WTC11 (cell line): ENCODE data around the gene IPO9. TPM values are rescaled to one million over a fixed set of nuclear protein-coding genes. Genes with fewer than 3 reads are reported as not detected.

ENCODE experiments used
- ATAC-seq: fragments of 200-7000 bp; cut with Tn5 transposase; 2 replicates; pipeline ENCODE4 v1.10.0; 2021; ENCODE audit warnings: mild to moderate bottlenecking, moderate library complexity
- CTCF ChIA-PET: fragments of 300-600 bp; sonication (Branson Sonifier 250); formaldehyde crosslinking; loops from one replicate; lab custom pipeline; 2021; ENCODE audit warnings: antibody characterized with exemption; lab: Charles Lee
- POLR2A ChIA-PET: fragments of 350-600 bp; sonication (Branson Sonifier 250); formaldehyde crosslinking; loops from one replicate; lab custom pipeline; 2021; ENCODE audit warnings: antibody characterized with exemption; lab: Charles Lee
- DNase-seq: peaks from one replicate; pipeline ENCODE4 v3.0.0; 2021; ENCODE audit warnings: low spot score
- H3K27ac Mint-ChIP-seq: 2 replicates; pipeline ENCODE4 v1.8.0; 2021; ENCODE audit warnings: mixed read lengths
- H3K27me3 Mint-ChIP-seq: 2 replicates; pipeline ENCODE4 v1.8.0; 2021; ENCODE audit warnings: low read depth, mild to moderate bottlenecking, moderate library complexity, mixed read lengths
- H3K36me3 Mint-ChIP-seq: 2 replicates; pipeline ENCODE4 v1.8.0; 2021; ENCODE audit warnings: mixed read lengths
- H3K4me1 Mint-ChIP-seq: 2 replicates; pipeline ENCODE4 v1.8.0; 2022; ENCODE audit warnings: mixed read lengths
- H3K4me3 Mint-ChIP-seq: 2 replicates; pipeline ENCODE4 v1.8.0; 2021; ENCODE audit warnings: mild to moderate bottlenecking, moderate library complexity, mixed read lengths
- H3K9me3 Mint-ChIP-seq: 2 replicates; pipeline ENCODE4 v1.8.0; 2021; ENCODE audit warnings: mixed read lengths
- ATF1 ChIP-seq: sonication (generic); formaldehyde crosslinking; IDR thresholded peaks from 2 replicates; pipeline ENCODE4 v1.8.1; 2023; ENCODE audit warnings: mild to moderate bottlenecking, moderate library complexity, missing genetic modification reagents
- CREM ChIP-seq: sonication (generic); formaldehyde crosslinking; IDR thresholded peaks from 2 replicates; pipeline ENCODE4 v1.8.1; 2022; ENCODE audit warnings: mild to moderate bottlenecking, missing genetic modification reagents, moderate library complexity
- E2F1 ChIP-seq: sonication (generic); formaldehyde crosslinking; IDR thresholded peaks from 2 replicates; pipeline ENCODE4 v1.8.0; 2022; ENCODE audit warnings: mild to moderate bottlenecking, missing genetic modification reagents
- ELF4 ChIP-seq: sonication (generic); formaldehyde crosslinking; IDR thresholded peaks from 2 replicates; pipeline ENCODE4 v1.8.1; 2022; ENCODE audit warnings: low read depth, mild to moderate bottlenecking, moderate library complexity, missing genetic modification reagents
- ETV6 ChIP-seq: sonication (generic); formaldehyde crosslinking; IDR thresholded peaks from 2 replicates; pipeline ENCODE4 v1.8.1; 2022; ENCODE audit warnings: mild to moderate bottlenecking, missing genetic modification reagents
- IRF1 ChIP-seq: sonication (generic); formaldehyde crosslinking; IDR thresholded peaks from 2 replicates; pipeline ENCODE4 v1.8.0; 2023; ENCODE audit warnings: missing genetic modification reagents
- OVOL2 ChIP-seq: fragments of 250-450 bp; sonication (Bioruptor Pico); IDR thresholded peaks from 2 replicates; pipeline ENCODE4 v1.9.0; 2021; ENCODE audit warnings: mild to moderate bottlenecking, borderline replicate concordance
- ZBTB21 ChIP-seq: sonication (generic); formaldehyde crosslinking; IDR thresholded peaks from 2 replicates; pipeline ENCODE4 v1.8.1; 2023; ENCODE audit warnings: mild to moderate bottlenecking, missing genetic modification reagents, borderline replicate concordance
- ZMAT4 ChIP-seq: fragments of 250-450 bp; sonication (Bioruptor Pico); IDR thresholded peaks from 2 replicates; pipeline ENCODE4 v1.9.0; 2021; ENCODE audit warnings: mild to moderate bottlenecking
- ZNF281 ChIP-seq: sonication (generic); formaldehyde crosslinking; IDR thresholded peaks from 2 replicates; pipeline ENCODE4 v1.8.0; 2023; ENCODE audit warnings: mild to moderate bottlenecking, missing genetic modification reagents
- ZNF317 ChIP-seq: sonication (generic); formaldehyde crosslinking; IDR thresholded peaks from 2 replicates; pipeline ENCODE4 v1.8.1; 2023; ENCODE audit warnings: low read depth, mild to moderate bottlenecking, moderate library complexity, missing genetic modification reagents, borderline replicate concordance
- ZNF425 ChIP-seq: fragments of 250-450 bp; sonication (Bioruptor Pico); conservative IDR thresholded peaks from 2 replicates; pipeline ENCODE4 v1.9.0; 2021; ENCODE audit warnings: mild to moderate bottlenecking
- total RNA-seq: library from RNA; stranded (reverse); gene quantifications from 3 replicates; pipeline ENCODE4 v1.2.3, GENCODE V29; 2021

The IPO9 gene
- total RNA-seq, 1 experiment from 2014 or later: 97.2 TPM

- no peak for TF ChIP-seq ZNF281 (CRISPR knock-in tag)
Measured at GRCh38 chr1:201903135-201903534, 74.2 kb downstream of the IPO9 start (continued).

- no peak overlapping the region for H3K4me3 Mint-ChIP-seq
- ChIA-PET CTCF (interaction anchor here (0.5 to 1.6 kb wide), 4 partner anchors 9 to 193 kb away, joined by 3 to 13 read pairs (median 3); partner anchors contain the start of gene ELF3), POLR2A (interaction anchor here (0.6 to 1.1 kb wide), 2 partner anchors 9 to 37 kb away, joined by 3 to 4 read pairs; no protein-coding TSS in a partner anchor)
- no peaks in the 10 kb centered on the region for H3K36me3 Mint-ChIP-seq
- H3K9me3 Mint-ChIP-seq: no peaks in the 10 kb centered on the region
- DNase-seq (no peak), ATAC-seq (peak; percentile 80)
- H3K27me3 Mint-ChIP-seq: no peaks in the 10 kb centered on the region; the same call in 1 of the 2 replicates
- H3K4me1 Mint-ChIP-seq: no peaks in the 10 kb centered on the region
- H3K27ac Mint-ChIP-seq: 0 out of 2 replicates have a peak overlapping the region, but pooled peaks have one; percentile 48
- TF ChIP-seq ELF4: no peak
- no peak for TF ChIP-seq ZNF425 (CRISPR knock-in tag)
- no peak for TF ChIP-seq IRF1 (CRISPR knock-in tag)
- TF ChIP-seq ZBTB21 (CRISPR knock-in tag): no peak
- TF ChIP-seq OVOL2: no peak
- TF ChIP-seq CREM (CRISPR knock-in tag): no peak
- no peak for TF ChIP-seq ETV6 (CRISPR knock-in tag)
- TF ChIP-seq ATF1: no peak
- no peak for TF ChIP-seq E2F1 (CRISPR knock-in tag)
Measured at GRCh38 chr1:201904579-201904978, 75.6 kb downstream of the IPO9 start.

GRCh38 chr1:201905234-201905890 lies 76.4 kb downstream of the IPO9 start:
- no peaks in the 10 kb centered on the region for H3K36me3 Mint-ChIP-seq
- CTCF ChIA-PET: interaction anchor here (0.5 to 5.8 kb wide), 6 partner anchors 9 to 105 kb away, joined by 3 to 30 read pairs (median 3); partner anchors contain the start of gene ELF3

More at GRCh38 chr1:201905234-201905890, 76.4 kb downstream of the IPO9 start:
- no peak for TF ChIP-seq ZMAT4 (CRISPR knock-in tag)
- peak; percentile 92 for TF ChIP-seq ZNF317 (CRISPR knock-in tag)
- DNase-seq (no peak), ATAC-seq (no peak)
- Mint-ChIP-seq H3K4me3 (no peak overlapping the region), H3K27me3 (no peaks in the 10 kb centered on the region), H3K9me3 (no peaks in the 10 kb centered on the region), H3K27ac (no peak overlapping the region), H3K4me1 (no peaks in the 10 kb centered on the region)
- POLR2A ChIA-PET: interaction anchor here (1.1 kb wide), 1 partner anchor 37 kb away, joined by 3 read pairs; no protein-coding TSS in a partner anchor
